ENCODE results near the gene PLAGL2. TPM values are rescaled to one million over a fixed set of nuclear protein-coding genes. Genes with fewer than 3 reads are reported as not detected.

Gene PLAGL2
- total and polyA plus RNA-seq, 9 of the 15 experiments (the other 6 are each of a cell fraction or from before 2014, with no cell fraction given): 3.1 to 24.3 (median 6.4) TPM

DNA sequence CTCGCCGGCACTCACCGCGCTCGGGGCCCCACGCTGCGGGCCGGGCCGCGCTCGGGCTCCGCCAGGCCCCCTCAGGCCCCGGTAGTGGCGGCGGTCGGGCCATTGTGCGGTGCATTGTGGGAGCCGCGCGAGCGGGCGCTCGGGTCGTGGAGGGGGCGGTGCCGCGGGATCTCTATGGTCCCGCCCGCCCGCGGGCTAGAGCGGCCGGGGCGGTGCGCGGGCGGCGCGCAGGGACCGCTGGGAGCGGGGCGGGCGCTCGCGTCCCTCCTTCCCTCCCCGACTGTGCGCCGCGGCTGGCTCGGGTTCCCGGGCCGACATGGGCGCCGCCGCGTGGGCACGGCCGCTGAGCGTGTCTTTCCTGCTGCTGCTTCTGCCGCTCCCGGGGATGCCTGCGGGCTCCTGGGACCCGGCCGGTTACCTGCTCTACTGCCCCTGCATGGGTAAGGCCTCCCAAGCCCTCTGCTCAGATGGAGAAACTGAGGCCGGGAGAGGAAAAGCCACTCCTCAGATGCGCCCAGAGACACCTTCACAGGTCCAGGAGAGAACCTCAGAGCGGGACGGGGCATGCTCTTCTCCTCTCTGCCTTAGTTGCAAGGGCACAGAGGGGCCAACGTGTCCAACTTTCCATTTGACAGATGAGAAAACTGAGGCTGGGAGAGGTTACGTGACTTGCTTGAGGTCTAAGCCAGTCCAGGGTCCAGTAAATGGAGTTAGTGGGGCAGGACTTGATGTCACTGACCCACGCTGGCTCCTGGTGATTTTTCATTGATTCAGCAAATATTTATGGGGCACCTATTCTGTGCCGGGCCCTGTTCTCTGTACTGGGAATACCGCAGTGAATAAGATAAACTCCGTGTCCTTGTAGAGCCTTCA, at the start of gene PLAGL2, which contains the start of gene POFUT1 (continued):
- TF ChIP-seq, protein P1, sequence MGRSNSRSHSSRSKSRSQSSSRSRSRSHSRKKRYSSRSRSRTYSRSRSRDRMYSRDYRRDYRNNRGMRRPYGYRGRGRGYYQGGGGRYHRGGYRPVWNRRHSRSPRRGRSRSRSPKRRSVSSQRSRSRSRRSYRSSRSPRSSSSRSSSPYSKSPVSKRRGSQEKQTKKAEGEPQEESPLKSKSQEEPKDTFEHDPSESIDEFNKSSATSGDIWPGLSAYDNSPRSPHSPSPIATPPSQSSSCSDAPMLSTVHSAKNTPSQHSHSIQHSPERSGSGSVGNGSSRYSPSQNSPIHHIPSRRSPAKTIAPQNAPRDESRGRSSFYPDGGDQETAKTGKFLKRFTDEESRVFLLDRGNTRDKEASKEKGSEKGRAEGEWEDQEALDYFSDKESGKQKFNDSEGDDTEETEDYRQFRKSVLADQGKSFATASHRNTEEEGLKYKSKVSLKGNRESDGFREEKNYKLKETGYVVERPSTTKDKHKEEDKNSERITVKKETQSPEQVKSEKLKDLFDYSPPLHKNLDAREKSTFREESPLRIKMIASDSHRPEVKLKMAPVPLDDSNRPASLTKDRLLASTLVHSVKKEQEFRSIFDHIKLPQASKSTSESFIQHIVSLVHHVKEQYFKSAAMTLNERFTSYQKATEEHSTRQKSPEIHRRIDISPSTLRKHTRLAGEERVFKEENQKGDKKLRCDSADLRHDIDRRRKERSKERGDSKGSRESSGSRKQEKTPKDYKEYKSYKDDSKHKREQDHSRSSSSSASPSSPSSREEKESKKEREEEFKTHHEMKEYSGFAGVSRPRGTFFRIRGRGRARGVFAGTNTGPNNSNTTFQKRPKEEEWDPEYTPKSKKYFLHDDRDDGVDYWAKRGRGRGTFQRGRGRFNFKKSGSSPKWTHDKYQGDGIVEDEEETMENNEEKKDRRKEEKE (IDR thresholded peaks at IDR 0.05; ENCODE audit: borderline replicate concordance in 1 of 2, control insufficient read depth in 1 of 2, low read depth in 2 of 2, low read length in 1 of 2): peak in 1 of 2 experiments; percentile 79; a peak in 1 of 4 replicates
- TF ChIP-seq ZNF143 (CRISPR knock-in tag; IDR thresholded peaks at IDR 0.05) (peak; percentile 75), C11orf30 (IDR thresholded peaks at IDR 0.05; ENCODE audit: low read depth) (peak; percentile 80), KDM1A (IDR thresholded peaks at IDR 0.05) (peak; percentile 78 to 80; a peak in 3 of 4 replicates), CC2D1A (IDR thresholded peaks at IDR 0.05) (no peak)
- TF ChIP-seq, protein P2, sequence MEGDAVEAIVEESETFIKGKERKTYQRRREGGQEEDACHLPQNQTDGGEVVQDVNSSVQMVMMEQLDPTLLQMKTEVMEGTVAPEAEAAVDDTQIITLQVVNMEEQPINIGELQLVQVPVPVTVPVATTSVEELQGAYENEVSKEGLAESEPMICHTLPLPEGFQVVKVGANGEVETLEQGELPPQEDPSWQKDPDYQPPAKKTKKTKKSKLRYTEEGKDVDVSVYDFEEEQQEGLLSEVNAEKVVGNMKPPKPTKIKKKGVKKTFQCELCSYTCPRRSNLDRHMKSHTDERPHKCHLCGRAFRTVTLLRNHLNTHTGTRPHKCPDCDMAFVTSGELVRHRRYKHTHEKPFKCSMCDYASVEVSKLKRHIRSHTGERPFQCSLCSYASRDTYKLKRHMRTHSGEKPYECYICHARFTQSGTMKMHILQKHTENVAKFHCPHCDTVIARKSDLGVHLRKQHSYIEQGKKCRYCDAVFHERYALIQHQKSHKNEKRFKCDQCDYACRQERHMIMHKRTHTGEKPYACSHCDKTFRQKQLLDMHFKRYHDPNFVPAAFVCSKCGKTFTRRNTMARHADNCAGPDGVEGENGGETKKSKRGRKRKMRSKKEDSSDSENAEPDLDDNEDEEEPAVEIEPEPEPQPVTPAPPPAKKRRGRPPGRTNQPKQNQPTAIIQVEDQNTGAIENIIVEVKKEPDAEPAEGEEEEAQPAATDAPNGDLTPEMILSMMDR (IDR thresholded peaks at IDR 0.05 in 2 of 3, conservative IDR thresholded peaks at IDR 0.05 in 1 of 3; ENCODE audit: insufficient read depth in 2 of 3, low read depth in 1 of 3, low read length in 3 of 3): peak; percentile 24 to 27 (median 26); a peak in 4 of 6 replicates
- TF ChIP-seq, protein P3, sequence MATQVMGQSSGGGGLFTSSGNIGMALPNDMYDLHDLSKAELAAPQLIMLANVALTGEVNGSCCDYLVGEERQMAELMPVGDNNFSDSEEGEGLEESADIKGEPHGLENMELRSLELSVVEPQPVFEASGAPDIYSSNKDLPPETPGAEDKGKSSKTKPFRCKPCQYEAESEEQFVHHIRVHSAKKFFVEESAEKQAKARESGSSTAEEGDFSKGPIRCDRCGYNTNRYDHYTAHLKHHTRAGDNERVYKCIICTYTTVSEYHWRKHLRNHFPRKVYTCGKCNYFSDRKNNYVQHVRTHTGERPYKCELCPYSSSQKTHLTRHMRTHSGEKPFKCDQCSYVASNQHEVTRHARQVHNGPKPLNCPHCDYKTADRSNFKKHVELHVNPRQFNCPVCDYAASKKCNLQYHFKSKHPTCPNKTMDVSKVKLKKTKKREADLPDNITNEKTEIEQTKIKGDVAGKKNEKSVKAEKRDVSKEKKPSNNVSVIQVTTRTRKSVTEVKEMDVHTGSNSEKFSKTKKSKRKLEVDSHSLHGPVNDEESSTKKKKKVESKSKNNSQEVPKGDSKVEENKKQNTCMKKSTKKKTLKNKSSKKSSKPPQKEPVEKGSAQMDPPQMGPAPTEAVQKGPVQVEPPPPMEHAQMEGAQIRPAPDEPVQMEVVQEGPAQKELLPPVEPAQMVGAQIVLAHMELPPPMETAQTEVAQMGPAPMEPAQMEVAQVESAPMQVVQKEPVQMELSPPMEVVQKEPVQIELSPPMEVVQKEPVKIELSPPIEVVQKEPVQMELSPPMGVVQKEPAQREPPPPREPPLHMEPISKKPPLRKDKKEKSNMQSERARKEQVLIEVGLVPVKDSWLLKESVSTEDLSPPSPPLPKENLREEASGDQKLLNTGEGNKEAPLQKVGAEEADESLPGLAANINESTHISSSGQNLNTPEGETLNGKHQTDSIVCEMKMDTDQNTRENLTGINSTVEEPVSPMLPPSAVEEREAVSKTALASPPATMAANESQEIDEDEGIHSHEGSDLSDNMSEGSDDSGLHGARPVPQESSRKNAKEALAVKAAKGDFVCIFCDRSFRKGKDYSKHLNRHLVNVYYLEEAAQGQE (IDR thresholded peaks at IDR 0.05; ENCODE audit: borderline replicate concordance): peak; percentile 9
- TF ChIP-seq, protein P3 (CRISPR knock-in tag; IDR thresholded peaks at IDR 0.05; ENCODE audit: low read depth): no peak
- TF ChIP-seq, protein P4, sequence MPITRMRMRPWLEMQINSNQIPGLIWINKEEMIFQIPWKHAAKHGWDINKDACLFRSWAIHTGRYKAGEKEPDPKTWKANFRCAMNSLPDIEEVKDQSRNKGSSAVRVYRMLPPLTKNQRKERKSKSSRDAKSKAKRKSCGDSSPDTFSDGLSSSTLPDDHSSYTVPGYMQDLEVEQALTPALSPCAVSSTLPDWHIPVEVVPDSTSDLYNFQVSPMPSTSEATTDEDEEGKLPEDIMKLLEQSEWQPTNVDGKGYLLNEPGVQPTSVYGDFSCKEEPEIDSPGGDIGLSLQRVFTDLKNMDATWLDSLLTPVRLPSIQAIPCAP (CRISPR knock-in tag; IDR thresholded peaks at IDR 0.05; ENCODE audit: borderline replicate concordance): 0 out of 2 replicates have a peak, but pooled peaks have one; percentile 53
